ENCODE results near the gene OLFM1. TPM values are rescaled to one million over a fixed set of nuclear protein-coding genes. Genes with fewer than 3 reads are reported as not detected.

OLFM1 gene
- total RNA-seq, 1 donor from 2014 or later = 0.47 TPM

GRCh38 chr9:135132008-135132407 is 44.5 kb downstream of the OLFM1 start:
- H3K27ac Mint-ChIP-seq = no peak overlapping the region
- peaks cover 1% of the 10 kb centered on the region for H3K36me3 Mint-ChIP-seq (ENCODE audit: low read depth)

GRCh38 chr9:135134268-135135022 is 47.0 kb downstream of the OLFM1 start:
- intact Hi-C loops (cut with micrococcal nuclease) = no loop called here
- DNase-seq (ENCODE audit: low spot score) = no peak
- Mint-ChIP-seq H3K27ac (no peak overlapping the region), H3K27me3 (ENCODE audit: insufficient read depth) (peaks cover 1% of the 10 kb centered on the region), H3K4me1 (ENCODE audit: low read depth) (peaks cover 23% of the 10 kb centered on the region), H3K9me3 (peaks cover 11% of the 10 kb centered on the region), H3K4me3 (no peak overlapping the region), H3K36me3 (ENCODE audit: low read depth) (peaks cover 1% of the 10 kb centered on the region)

More at GRCh38 chr9:135132008-135132407, 44.5 kb downstream of the OLFM1 start:
- DNase-seq (ENCODE audit: low spot score) = no peak
- Mint-ChIP-seq H3K27me3 (ENCODE audit: insufficient read depth) (peaks cover 1% of the 10 kb centered on the region), H3K4me3 (no peak overlapping the region), H3K4me1 (ENCODE audit: low read depth) (peaks cover 23% of the 10 kb centered on the region), H3K9me3 (peaks cover 11% of the 10 kb centered on the region)
- intact Hi-C loops (cut with micrococcal nuclease) = no loop called here

GRCh38 chr9:135135171-135135928 is 47.9 kb downstream of the OLFM1 start:
- H3K36me3 Mint-ChIP-seq (ENCODE audit: low read depth) = peaks cover 1% of the 10 kb centered on the region

GRCh38 chr9:135135929-135136315 is 48.5 kb downstream of the OLFM1 start:
- intact Hi-C loops (cut with micrococcal nuclease) = no loop called here

More at GRCh38 chr9:135135171-135135928, 47.9 kb downstream of the OLFM1 start:
- no peak for DNase-seq (ENCODE audit: low spot score)
- Mint-ChIP-seq H3K27ac (no peak overlapping the region), H3K4me1 (ENCODE audit: low read depth) (peaks cover 15% of the 10 kb centered on the region), H3K4me3 (no peak overlapping the region), H3K27me3 (ENCODE audit: insufficient read depth) (peaks cover 1% of the 10 kb centered on the region), H3K9me3 (peaks cover 5% of the 10 kb centered on the region)
- intact Hi-C loops (cut with micrococcal nuclease) = no loop called here

GRCh38 chr9:135136481-135136880 is 49.0 kb downstream of the OLFM1 start:
- Mint-ChIP-seq H3K9me3 (peaks cover 3% of the 10 kb centered on the region), H3K4me3 (no peak overlapping the region), H3K4me1 (ENCODE audit: low read depth) (peaks cover 6% of the 10 kb centered on the region), H3K36me3 (ENCODE audit: low read depth) (peaks cover 1% of the 10 kb centered on the region), H3K27ac (no peak overlapping the region), H3K27me3 (ENCODE audit: insufficient read depth) (peaks cover 1% of the 10 kb centered on the region)
- no peak for DNase-seq (ENCODE audit: low spot score)
- intact Hi-C loops (cut with micrococcal nuclease) = no loop called here

More at GRCh38 chr9:135135929-135136315, 48.5 kb downstream of the OLFM1 start:
- Mint-ChIP-seq H3K36me3 (ENCODE audit: low read depth) (peaks cover 1% of the 10 kb centered on the region), H3K27me3 (ENCODE audit: insufficient read depth) (peaks cover 1% of the 10 kb centered on the region), H3K4me3 (no peak overlapping the region), H3K9me3 (peaks cover 3% of the 10 kb centered on the region), H3K27ac (no peak overlapping the region), H3K4me1 (ENCODE audit: low read depth) (peaks cover 12% of the 10 kb centered on the region)
- no peak for DNase-seq (ENCODE audit: low spot score)

- no peak for DNase-seq (ENCODE audit: low spot score)
- H3K27me3 Mint-ChIP-seq (ENCODE audit: insufficient read depth) = peaks cover 1% of the 10 kb centered on the region
- intact Hi-C loops (cut with micrococcal nuclease) = no loop called here
- no peak overlapping the region for H3K4me3 Mint-ChIP-seq
- H3K27ac Mint-ChIP-seq = no peak overlapping the region
- peaks cover 1% of the 10 kb centered on the region for H3K36me3 Mint-ChIP-seq (ENCODE audit: low read depth)
- no peaks in the 10 kb centered on the region for H3K4me1 Mint-ChIP-seq (ENCODE audit: low read depth)
- peaks cover 3% of the 10 kb centered on the region for H3K9me3 Mint-ChIP-seq
Measured at GRCh38 chr9:135136991-135137832, 49.7 kb downstream of the OLFM1 start.

GRCh38 chr9:135138078-135138855 is 50.8 kb downstream of the OLFM1 start:
- intact Hi-C loops (cut with micrococcal nuclease) = no loop called here
- H3K27ac Mint-ChIP-seq = no peak overlapping the region
- no peaks in the 10 kb centered on the region for H3K36me3 Mint-ChIP-seq (ENCODE audit: low read depth)
- H3K4me1 Mint-ChIP-seq (ENCODE audit: low read depth) = no peaks in the 10 kb centered on the region
- DNase-seq (ENCODE audit: low spot score) = no peak
- H3K9me3 Mint-ChIP-seq = peaks cover 3% of the 10 kb centered on the region
- no peak overlapping the region for H3K4me3 Mint-ChIP-seq
- no peaks in the 10 kb centered on the region for H3K27me3 Mint-ChIP-seq (ENCODE audit: insufficient read depth)

GRCh38 chr9:135139366-135139959 is 52.0 kb downstream of the OLFM1 start:
- H3K4me1 Mint-ChIP-seq (ENCODE audit: low read depth) = no peaks in the 10 kb centered on the region
- no peak overlapping the region for H3K27ac Mint-ChIP-seq
- H3K27me3 Mint-ChIP-seq (ENCODE audit: insufficient read depth) = no peaks in the 10 kb centered on the region
- no peak overlapping the region for H3K4me3 Mint-ChIP-seq
- intact Hi-C loops (cut with micrococcal nuclease) = no loop called here
- DNase-seq (ENCODE audit: low spot score) = no peak
- H3K9me3 Mint-ChIP-seq = peaks cover 3% of the 10 kb centered on the region
- H3K36me3 Mint-ChIP-seq (ENCODE audit: low read depth) = no peaks in the 10 kb centered on the region

GRCh38 chr9:135141183-135141774 is 53.8 kb downstream of the OLFM1 start:
- peaks cover 3% of the 10 kb centered on the region for H3K9me3 Mint-ChIP-seq
- no peak for DNase-seq (ENCODE audit: low spot score)
- H3K27ac Mint-ChIP-seq = no peak overlapping the region
- H3K4me1 Mint-ChIP-seq (ENCODE audit: low read depth) = no peaks in the 10 kb centered on the region
- no peaks in the 10 kb centered on the region for H3K27me3 Mint-ChIP-seq (ENCODE audit: insufficient read depth)
- no peak overlapping the region for H3K4me3 Mint-ChIP-seq
- intact Hi-C loops (cut with micrococcal nuclease) = no loop called here
- H3K36me3 Mint-ChIP-seq (ENCODE audit: low read depth) = no peaks in the 10 kb centered on the region

- Mint-ChIP-seq H3K9me3 (no peaks in the 10 kb centered on the region), H3K27me3 (ENCODE audit: insufficient read depth) (no peaks in the 10 kb centered on the region), H3K36me3 (ENCODE audit: low read depth) (no peaks in the 10 kb centered on the region), H3K27ac (no peak overlapping the region), H3K4me3 (no peak overlapping the region), H3K4me1 (ENCODE audit: low read depth) (no peaks in the 10 kb centered on the region)
- intact Hi-C loops (cut with micrococcal nuclease) = no loop called here
- DNase-seq (ENCODE audit: low spot score) = no peak
Measured at GRCh38 chr9:135144581-135145170, 57.2 kb downstream of the OLFM1 start.

GRCh38 chr9:135145312-135145711 is 57.8 kb downstream of the OLFM1 start:
- no peak overlapping the region for H3K4me3 Mint-ChIP-seq
- no peak for DNase-seq (ENCODE audit: low spot score)
- H3K27me3 Mint-ChIP-seq (ENCODE audit: insufficient read depth) = no peaks in the 10 kb centered on the region
- no peaks in the 10 kb centered on the region for H3K4me1 Mint-ChIP-seq (ENCODE audit: low read depth)
- no peak overlapping the region for H3K27ac Mint-ChIP-seq
- H3K36me3 Mint-ChIP-seq (ENCODE audit: low read depth) = no peaks in the 10 kb centered on the region
- no peaks in the 10 kb centered on the region for H3K9me3 Mint-ChIP-seq
- intact Hi-C loops (cut with micrococcal nuclease) = no loop called here

All from activated T-helper 1 cell treated with anti-CD3 and anti-CD28 coated beads, Interleukin-12 subunit alpha, Interleukin-12 subunit beta, Interleukin-2, Interleukin-4 antibody, amounts not matched to agents 30 ng/mL and 10 ng/mL and 1 ng/mL, durations not matched to agents 14 hours and 24 hours and 36 hours (primary cell).